NB4 (cell line): ENCODE results near the gene NKIRAS1.

Experiments
- CTCF ChIP-seq: IDR thresholded peaks from one replicate; pipeline ENCODE4 v1.5.1; 2012; ENCODE audit warnings: low read depth, low read length
- MAX ChIP-seq: IDR thresholded peaks from 2 replicates; pipeline ENCODE4 v1.6.1; 2011; ENCODE audit warnings: low read depth, low read length
- MYC ChIP-seq: IDR thresholded peaks from 2 replicates; pipeline ENCODE4 v1.6.1; 2011; ENCODE audit warnings: low read depth, low read length
- POLR2A ChIP-seq: IDR thresholded peaks from 2 replicates; pipeline ENCODE4 v1.6.1; 2011; ENCODE audit warnings: mild to moderate bottlenecking; ENCODE audit not compliant: insufficient read length; ENCODE audit errors: extremely low read depth

- TF ChIP-seq CTCF (no peak), MAX (no peak), POLR2A (no peak), MYC (no peak)
These were observed 39.9 kb downstream of the NKIRAS1 start for GRCh38 chr3:23876923-23877322.
